ENCODE measurements around the gene PRLH. TPM values are rescaled to one million over a fixed set of nuclear protein-coding genes. Genes with fewer than 3 reads are reported as not detected.
A peak's percentile ranks its signal among the peaks of the same experiment; 100 is the strongest.

Gene PRLH
- total RNA-seq, 1 donor from 2014 or later, result not detected

DNA sequence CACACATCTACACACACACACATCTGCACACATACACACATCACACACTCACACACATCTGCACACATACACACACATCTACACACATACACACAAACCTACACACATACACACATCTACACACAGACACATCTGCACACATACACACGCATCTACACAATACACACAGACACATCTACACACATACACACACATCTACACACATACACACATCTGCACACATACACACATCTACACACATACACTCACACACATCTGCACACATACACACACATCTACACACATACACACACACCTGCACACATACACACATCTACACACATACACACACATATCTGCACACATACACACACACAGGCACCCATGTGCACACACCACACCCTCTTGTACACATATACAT, 400 bp upstream of the PRLH start:
- no peak for DNase-seq

- DNase-seq, result no peak
Observed at GRCh38 chr2:237567276-237568029, 1.1 kb downstream of the PRLH start.

- DNase-seq, result no peak
Observed at GRCh38 chr2:237568121-237568660, 1.8 kb downstream of the PRLH start.

DNA sequence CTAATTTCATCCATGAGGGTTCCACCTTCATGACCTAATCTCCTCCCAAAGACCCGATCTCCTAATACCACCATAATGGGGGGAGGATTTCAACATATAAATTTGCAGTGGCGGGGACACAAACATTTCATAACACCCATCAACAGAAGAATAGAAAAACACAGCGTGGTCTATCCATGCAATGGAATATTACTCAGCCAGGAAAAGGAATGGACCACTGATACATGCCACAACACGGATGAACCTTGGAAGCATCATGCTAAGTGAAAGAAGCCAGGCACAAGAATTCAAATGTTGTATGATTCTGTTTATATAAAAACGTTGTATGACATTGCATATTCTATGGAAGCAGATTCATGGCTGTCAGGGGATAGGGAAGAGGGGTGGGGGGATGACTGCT, 2.7 kb downstream of the PRLH start:
- no peak for DNase-seq

DNA sequence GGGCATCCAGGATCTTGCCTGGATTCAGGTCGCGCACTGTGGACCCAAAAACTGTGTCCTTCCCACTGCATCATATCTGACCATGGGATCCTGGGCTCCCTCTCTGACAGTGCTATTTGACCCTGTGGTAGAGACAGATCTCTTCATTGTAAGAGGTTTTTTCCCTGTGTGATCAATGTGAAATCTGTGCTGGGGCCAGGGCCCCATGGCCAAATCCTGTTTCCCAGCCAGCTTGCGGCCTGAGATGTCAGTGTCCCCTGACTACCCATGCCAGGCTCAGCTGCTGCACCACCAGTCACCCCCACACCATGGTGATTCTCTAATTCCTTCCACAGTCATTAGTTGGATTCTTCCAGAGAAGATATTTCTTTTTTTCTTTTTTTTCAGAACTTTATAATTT, 3.5 kb downstream of the PRLH start:
- DNase-seq, result no peak

DNA sequence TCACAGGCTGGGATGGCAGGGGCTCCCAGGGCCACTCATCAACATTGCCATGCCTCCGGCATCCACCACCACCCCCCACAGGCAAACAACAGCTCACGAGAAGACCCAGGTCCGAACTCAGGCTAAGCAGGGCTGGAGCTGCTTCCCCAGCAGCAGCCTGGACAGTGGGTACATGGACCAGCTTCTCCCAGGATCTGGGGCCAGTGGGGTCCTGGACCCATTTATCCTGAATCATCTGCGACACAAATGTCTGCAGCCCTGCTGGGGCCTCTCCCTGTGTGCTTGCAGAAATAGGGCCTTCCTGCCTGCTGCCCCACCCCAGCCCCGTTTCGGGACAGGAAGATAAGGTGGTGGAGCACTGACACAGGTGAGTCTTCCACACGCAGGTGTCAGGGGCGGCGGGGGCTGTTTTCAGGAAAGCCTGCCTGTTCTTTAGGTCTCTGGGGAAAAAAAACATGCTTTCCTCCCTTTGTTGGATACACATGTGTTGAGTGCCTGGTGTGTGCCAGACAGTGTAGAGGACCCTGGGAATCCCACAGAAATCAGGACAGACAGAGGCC, 4.5 kb downstream of the PRLH start:
- no peak for DNase-seq

DNA sequence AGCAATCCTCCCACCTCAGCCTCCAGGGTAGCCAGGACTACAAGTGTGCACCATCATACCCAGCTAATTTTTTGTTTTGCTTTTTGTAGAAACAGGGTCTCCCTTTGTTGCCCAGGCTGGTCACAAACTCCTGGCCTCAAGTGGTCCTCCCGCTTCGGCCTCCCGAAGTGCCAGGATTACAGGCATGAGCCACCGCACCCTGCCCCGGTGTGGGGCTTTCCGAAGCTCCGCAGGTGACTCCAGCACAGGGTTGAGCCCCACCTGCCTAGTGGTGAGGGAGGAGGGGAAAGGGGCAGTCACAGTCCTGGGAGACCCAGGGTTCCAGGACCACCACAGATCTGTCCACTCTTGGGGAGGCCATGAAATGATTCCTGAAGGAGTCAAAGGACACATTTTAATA, 5.2 kb downstream of the PRLH start:
- no peak for DNase-seq

DNA sequence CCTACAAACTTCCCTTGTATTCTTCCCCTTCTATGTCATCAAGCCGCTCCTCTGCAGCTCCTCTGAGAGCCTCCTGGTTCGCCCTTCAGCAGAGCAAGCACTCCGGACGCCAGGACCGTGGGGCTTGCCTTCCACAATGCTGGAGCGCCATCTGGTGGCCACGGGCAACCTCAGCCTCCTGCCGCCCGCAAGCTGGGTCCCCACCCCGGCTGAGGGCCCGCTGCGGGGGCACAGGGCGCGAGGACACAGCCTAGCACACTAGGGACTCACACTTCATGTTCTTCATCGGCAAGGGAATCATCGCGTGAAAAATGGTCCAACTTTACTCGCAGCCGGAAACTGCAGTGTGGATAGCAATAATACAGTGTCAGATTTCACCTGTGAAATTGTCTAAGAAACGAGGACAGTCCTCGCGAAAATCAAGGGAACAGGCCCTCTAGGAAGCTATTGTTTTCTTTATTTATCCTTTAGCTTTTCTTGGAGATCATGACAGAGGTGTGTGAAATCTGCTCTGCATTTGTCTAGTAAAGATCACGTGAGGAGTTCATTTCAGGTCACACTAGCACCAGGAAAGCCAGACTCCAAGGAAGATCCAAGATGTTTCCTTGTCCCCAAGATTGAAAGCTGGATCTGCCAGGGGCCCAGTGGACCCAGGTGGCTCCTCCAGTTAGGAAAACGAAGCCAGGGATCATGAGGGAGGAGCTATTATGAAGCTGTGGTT, 5.8 kb downstream of the PRLH start:
- DNase-seq, result peak; percentile 96

GRCh38 chr2:237572742-237573101, 6.3 kb downstream of the PRLH start:
- no peak for DNase-seq

DNA sequence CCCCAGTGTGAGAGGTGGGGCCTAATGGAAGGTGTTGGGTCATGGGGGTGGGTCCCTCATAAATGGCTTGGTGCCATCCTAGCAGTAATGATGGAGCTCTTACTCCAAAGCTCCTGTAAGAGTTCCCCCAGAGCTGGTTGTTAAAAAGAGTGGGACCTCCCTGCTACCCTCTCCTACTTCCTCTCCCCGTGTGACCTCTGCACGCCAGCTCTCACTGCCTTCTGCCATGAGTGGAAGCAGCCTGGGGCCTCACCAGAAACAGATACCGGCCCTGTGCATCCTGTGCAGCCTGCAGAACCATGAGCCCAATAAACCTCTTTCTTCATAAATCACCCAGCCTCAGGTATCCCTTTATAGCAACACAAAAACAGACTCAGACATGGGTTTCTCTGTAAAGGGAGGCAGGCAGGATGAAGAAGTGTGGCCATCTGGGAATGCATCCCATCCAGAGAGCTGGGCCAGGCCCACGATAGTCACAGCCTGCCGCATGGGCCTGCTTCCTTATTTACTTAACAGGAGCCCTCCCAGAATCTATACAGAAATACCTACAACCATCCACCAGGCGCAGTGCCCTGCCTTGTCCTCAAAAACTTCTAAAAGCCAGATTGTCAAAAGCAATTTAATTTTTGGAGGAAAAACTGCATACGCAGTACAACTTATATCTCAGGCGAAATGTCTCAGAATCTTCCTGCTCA, 7.5 kb downstream of the PRLH start:
- no peak for DNase-seq

DNA sequence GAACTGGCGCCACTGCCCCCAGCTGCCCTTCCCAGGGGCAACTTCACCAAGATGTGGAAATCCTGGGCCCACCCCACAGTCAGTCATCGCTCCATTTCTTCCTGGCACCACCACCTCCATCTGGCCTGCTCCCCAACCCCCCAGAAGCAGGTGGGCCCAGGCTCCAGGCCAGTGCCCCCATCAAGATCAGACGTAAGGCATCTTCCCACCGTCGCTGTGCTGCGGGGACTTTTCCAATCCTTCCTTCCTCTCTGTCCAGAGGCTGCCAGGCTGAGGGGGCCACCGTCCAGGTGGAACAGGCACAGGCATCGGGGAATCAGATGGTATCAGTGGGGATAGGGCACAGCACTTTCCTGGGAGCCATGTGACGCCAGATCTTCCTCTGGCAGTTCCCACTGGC, 8.1 kb downstream of the PRLH start:
- no peak for DNase-seq

- peak; percentile 74 for DNase-seq
Observed at GRCh38 chr2:237574894-237575868, 8.8 kb downstream of the PRLH start.

GRCh38 chr2:237575869-237576862, 9.8 kb downstream of the PRLH start:
- DNase-seq, result peak; percentile 50

DNA sequence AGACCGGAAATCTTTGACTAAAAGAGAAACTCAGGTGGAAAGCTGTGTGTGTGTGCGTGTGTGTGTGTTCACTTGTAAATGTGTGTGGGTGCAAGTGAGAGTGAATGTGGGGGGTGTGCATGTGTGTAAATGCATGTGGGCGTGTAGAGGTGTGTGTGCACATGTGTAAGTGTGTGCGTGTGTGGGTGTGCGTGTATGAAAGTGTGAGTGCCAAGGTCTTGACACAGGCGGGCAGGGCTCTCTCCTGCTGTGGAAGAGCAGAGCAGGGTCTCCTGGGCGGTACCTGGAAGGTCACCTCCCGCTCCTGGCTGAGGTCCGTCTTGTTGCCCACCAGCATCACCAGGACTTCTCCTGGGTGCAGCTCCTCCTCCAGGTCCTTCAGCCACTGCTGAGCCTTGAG, 10.6 kb downstream of the PRLH start:
- DNase-seq, result no peak

GRCh38 chr2:237577458-237577857, 11.1 kb downstream of the PRLH start:
- no peak for DNase-seq

DNA sequence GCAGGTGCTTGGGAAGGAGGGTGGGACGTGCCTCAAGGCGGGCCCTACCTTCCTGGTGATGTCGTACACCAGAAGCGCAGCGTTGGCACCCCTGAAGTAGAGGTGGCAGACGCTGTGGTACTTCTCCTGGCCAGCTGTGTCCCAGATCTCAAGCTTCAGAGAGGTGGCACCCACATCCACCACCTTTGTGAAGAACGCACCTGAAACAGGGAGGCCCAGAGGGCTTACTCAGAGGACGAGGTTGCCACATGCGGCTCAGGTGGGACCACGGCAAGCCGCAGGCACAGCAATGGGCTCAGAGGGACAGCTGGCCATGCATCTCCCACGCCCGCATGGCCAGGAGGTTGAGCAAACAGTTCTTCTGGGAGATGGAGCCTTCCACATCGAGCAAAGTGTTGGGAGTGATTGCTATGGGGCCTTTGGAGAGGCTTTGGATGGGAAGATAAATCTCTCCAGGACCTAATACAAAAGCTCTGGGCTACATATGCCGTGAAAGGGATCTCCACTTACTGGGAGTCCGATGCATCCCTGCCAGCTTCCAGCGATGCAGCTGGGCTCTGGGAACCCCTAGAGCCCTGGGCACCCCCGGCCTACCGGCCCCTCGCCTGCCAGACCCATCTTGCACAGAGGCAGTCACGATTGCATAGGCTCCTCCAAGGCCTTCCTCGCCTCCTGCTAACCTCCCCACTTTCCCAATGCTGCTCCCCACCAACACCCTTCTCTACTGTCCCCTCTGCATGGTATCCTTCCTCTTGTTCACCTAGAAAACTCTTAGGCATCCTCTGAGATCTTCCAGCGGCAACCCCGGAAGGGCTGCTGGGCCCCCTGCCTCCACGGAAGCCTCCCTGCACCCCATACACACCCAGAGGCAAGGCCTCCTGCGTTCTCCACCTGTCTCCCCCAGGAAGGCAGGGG, 11.8 kb downstream of the PRLH start:
- DNase-seq, result no peak

GRCh38 chr2:237581326-237581725, 15.0 kb downstream of the PRLH start:
- no peak for DNase-seq

GRCh38 chr2:237581751-237582746, 15.7 kb downstream of the PRLH start:
- peak; percentile 85 for DNase-seq

Data from tongue (tissue), 2 donors.